Measurements from ENCODE around the gene SPATA31D1. TPM values are rescaled to one million over a fixed set of nuclear protein-coding genes. Genes with fewer than 3 reads are reported as not detected.

SPATA31D1 gene
- total and polyA plus RNA-seq, 2 donors (not counting 1 experiment from before 2014, with no cell fraction given) = not detected

- H3K9me3 ChIP-seq (ENCODE audit: control extremely low read depth in 1 of 3, control insufficient read depth in 2 of 3, insufficient read depth in 1 of 3, low read length in 2 of 3) = peaks cover 1 to 11% (median 5%) of the 10 kb centered on the region in 3 donors
- no peaks in the 10 kb centered on the region for H3K4me1 Mint-ChIP-seq
- ATAC-seq (ENCODE audit: low read depth) = no peak
- no peak overlapping the region for H3K27ac Mint-ChIP-seq
- no peak for TF ChIP-seq EZH2 (IDR thresholded peaks at IDR 0.05; ENCODE audit: borderline replicate concordance, insufficient read depth, low read depth, low read length, poor library complexity, severe bottlenecking)
- no peak for TF ChIP-seq CTCF (IDR thresholded peaks at IDR 0.05)
- intact Hi-C loops (cut with micrococcal nuclease) = no loop called here
- no peak overlapping the region for H3K27ac ChIP-seq (ENCODE audit: low read length in 2 of 2)
- H3K36me3 ChIP-seq (replicated peaks in 1 of 2; ENCODE audit: control extremely low read depth in 1 of 2, control insufficient read depth in 1 of 2, extremely low read depth in 1 of 2, insufficient read depth in 2 of 2, low read length in 1 of 2) = no peaks in the 10 kb centered on the region
- no peaks in the 10 kb centered on the region for H4K20me1 ChIP-seq (ENCODE audit: control insufficient read depth, insufficient read depth, low read length, poor library complexity, severe bottlenecking)
- CTCF ChIA-PET = interaction anchor here (1.2 kb wide), 1 partner anchor 13 kb away, joined by 3 read pairs; no protein-coding TSS in a partner anchor
- POLR2A ChIA-PET = no interaction called here
- H3K79me2 ChIP-seq (ENCODE audit: control insufficient read depth, insufficient read depth, low read length) = no peaks in the 10 kb centered on the region
- no peak overlapping the region for H3K4me3 Mint-ChIP-seq
- H3K9ac ChIP-seq (ENCODE audit: low read length) = no peak overlapping the region
- no peaks in the 10 kb centered on the region for H3K4me1 ChIP-seq (ENCODE audit: control insufficient read depth in 2 of 2, insufficient read depth in 2 of 2, low read length in 2 of 2)
- H3K27me3 ChIP-seq (replicated peaks in 1 of 4; ENCODE audit: control extremely low read depth in 1 of 4, control insufficient read depth in 3 of 4, insufficient read depth in 4 of 4, low read length in 3 of 4) = no peaks in the 10 kb centered on the region
- H3K27me3 Mint-ChIP-seq = no peaks in the 10 kb centered on the region
- no peak overlapping the region for H3K4me3 ChIP-seq (ENCODE audit: control extremely low read depth in 1 of 5, extremely low read depth in 1 of 5, insufficient read depth in 1 of 5, low read depth in 2 of 5, low read length in 4 of 5)
- no peak overlapping the region for H2AFZ ChIP-seq (ENCODE audit: insufficient read depth, low read depth, low read length, poor library complexity, severe bottlenecking)
- H3K9me3 Mint-ChIP-seq (ENCODE audit: insufficient read depth) = no peaks in the 10 kb centered on the region
- no peak overlapping the region for H3K4me2 ChIP-seq (replicated peaks; ENCODE audit: low read depth, low read length, poor library complexity, severe bottlenecking)
- DNase-seq = no peak
Observed at GRCh38 chr9:81969971-81970370, 18.6 kb upstream of the SPATA31D1 start.

GRCh38 chr9:81971727-81972126 lies 16.8 kb upstream of the SPATA31D1 start:
- TF ChIP-seq CTCF (IDR thresholded peaks at IDR 0.05) (no peak), EZH2 (IDR thresholded peaks at IDR 0.05; ENCODE audit: borderline replicate concordance, insufficient read depth, low read depth, low read length, poor library complexity, severe bottlenecking) (no peak)
- H4K20me1 ChIP-seq (ENCODE audit: control insufficient read depth, insufficient read depth, low read length, poor library complexity, severe bottlenecking) = no peaks in the 10 kb centered on the region
- H3K27me3 Mint-ChIP-seq = no peaks in the 10 kb centered on the region
- H3K4me1 ChIP-seq (ENCODE audit: control insufficient read depth in 2 of 2, insufficient read depth in 2 of 2, low read length in 2 of 2) = no peaks in the 10 kb centered on the region
- no peak overlapping the region for H3K9ac ChIP-seq (ENCODE audit: low read length)
- ATAC-seq (ENCODE audit: low read depth) (no peak), DNase-seq (no peak)
- no peak overlapping the region for H3K4me2 ChIP-seq (replicated peaks; ENCODE audit: low read depth, low read length, poor library complexity, severe bottlenecking)
- no peak overlapping the region for H2AFZ ChIP-seq (ENCODE audit: insufficient read depth, low read depth, low read length, poor library complexity, severe bottlenecking)
- H3K9me3 Mint-ChIP-seq (ENCODE audit: insufficient read depth) = no peaks in the 10 kb centered on the region
- H3K79me2 ChIP-seq (ENCODE audit: control insufficient read depth, insufficient read depth, low read length) = no peaks in the 10 kb centered on the region
- no peaks in the 10 kb centered on the region for H3K27me3 ChIP-seq (replicated peaks in 1 of 4; ENCODE audit: control extremely low read depth in 1 of 4, control insufficient read depth in 3 of 4, insufficient read depth in 4 of 4, low read length in 3 of 4)
- CTCF ChIA-PET = interaction anchor here (0.5 kb wide), 1 partner anchor 240 kb away, joined by 5 read pairs; no protein-coding TSS in a partner anchor
- intact Hi-C loops (cut with micrococcal nuclease) = no loop called here
- POLR2A ChIA-PET = no interaction called here
- no peaks in the 10 kb centered on the region for H3K36me3 ChIP-seq (replicated peaks in 1 of 2; ENCODE audit: control extremely low read depth in 1 of 2, control insufficient read depth in 1 of 2, extremely low read depth in 1 of 2, insufficient read depth in 2 of 2, low read length in 1 of 2)
- no peaks in the 10 kb centered on the region for H3K4me1 Mint-ChIP-seq
- peaks cover 1 to 10% (median 5%) of the 10 kb centered on the region in 3 donors for H3K9me3 ChIP-seq (ENCODE audit: control extremely low read depth in 1 of 3, control insufficient read depth in 2 of 3, insufficient read depth in 1 of 3, low read length in 2 of 3)
- no peak overlapping the region for H3K4me3 Mint-ChIP-seq
- no peak overlapping the region for H3K27ac ChIP-seq (ENCODE audit: low read length in 2 of 2)
- no peak overlapping the region for H3K4me3 ChIP-seq (ENCODE audit: control extremely low read depth in 1 of 5, extremely low read depth in 1 of 5, insufficient read depth in 1 of 5, low read depth in 2 of 5, low read length in 4 of 5)
- no peak overlapping the region for H3K27ac Mint-ChIP-seq

Measured in B cell (primary cell).